ENCODE results near the gene CFAP70.

GRCh38 chr10:73232887-73233286 is 125.8 kb downstream of the CFAP70 start:
- TF ChIP-seq, protein P1, sequence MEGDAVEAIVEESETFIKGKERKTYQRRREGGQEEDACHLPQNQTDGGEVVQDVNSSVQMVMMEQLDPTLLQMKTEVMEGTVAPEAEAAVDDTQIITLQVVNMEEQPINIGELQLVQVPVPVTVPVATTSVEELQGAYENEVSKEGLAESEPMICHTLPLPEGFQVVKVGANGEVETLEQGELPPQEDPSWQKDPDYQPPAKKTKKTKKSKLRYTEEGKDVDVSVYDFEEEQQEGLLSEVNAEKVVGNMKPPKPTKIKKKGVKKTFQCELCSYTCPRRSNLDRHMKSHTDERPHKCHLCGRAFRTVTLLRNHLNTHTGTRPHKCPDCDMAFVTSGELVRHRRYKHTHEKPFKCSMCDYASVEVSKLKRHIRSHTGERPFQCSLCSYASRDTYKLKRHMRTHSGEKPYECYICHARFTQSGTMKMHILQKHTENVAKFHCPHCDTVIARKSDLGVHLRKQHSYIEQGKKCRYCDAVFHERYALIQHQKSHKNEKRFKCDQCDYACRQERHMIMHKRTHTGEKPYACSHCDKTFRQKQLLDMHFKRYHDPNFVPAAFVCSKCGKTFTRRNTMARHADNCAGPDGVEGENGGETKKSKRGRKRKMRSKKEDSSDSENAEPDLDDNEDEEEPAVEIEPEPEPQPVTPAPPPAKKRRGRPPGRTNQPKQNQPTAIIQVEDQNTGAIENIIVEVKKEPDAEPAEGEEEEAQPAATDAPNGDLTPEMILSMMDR (IDR thresholded peaks at IDR 0.05; ENCODE audit: poor library complexity, severe bottlenecking) = no peak
- no peak for TF ChIP-seq EZH2 (IDR thresholded peaks at IDR 0.05; ENCODE audit: borderline replicate concordance, insufficient read depth, low read length, poor library complexity, severe bottlenecking)
- TF ChIP-seq REST (IDR thresholded peaks at IDR 0.05; ENCODE audit: borderline replicate concordance) = no peak
- no peak for TF ChIP-seq SMC3 (conservative IDR thresholded peaks at IDR 0.05; ENCODE audit: poor library complexity)
- no peak for TF ChIP-seq POLR2AphosphoS5 (IDR thresholded peaks at IDR 0.05)

Data from neural cell (in vitro differentiated cells).